HepG2 (cell line): ENCODE results near the gene NFE2L1. TPM values are rescaled to one million over a fixed set of nuclear protein-coding genes. Genes with fewer than 3 reads are reported as not detected.

Experiments used
- CBFB ChIP-seq: sonication (generic); formaldehyde crosslinking; IDR thresholded peaks from 2 replicates; pipeline ENCODE4 v1.4.0; 2020; ENCODE audit warnings: missing genetic modification reagents
- DNMT3B ChIP-seq: conservative IDR thresholded peaks from 2 replicates; pipeline ENCODE4 v1.6.1; 2016; ENCODE audit warnings: missing biosample characterization, control low read depth
- EP300 ChIP-seq, 3 experiments: sonication (generic) in 1 of 3; formaldehyde crosslinking in 1 of 3; IDR thresholded peaks; 2 replicates each; pipeline versions ENCODE4 v1.5.1 to v1.6.1; 2011 to 2020; ENCODE audit warnings: low read depth in 2 of 3, low read length in 2 of 3, borderline replicate concordance in 1 of 3, improper control_type of control experiment in 1 of 3, mild to moderate bottlenecking in 1 of 3, missing genetic modification reagents in 1 of 3, moderate library complexity in 1 of 3
- GATA4 ChIP-seq: sonication (generic); IDR thresholded peaks from 2 replicates; pipeline ENCODE4 v1.6.1; 2016; ENCODE audit warnings: antibody characterized with exemption, low read depth, borderline replicate concordance
- KLF11 ChIP-seq: IDR thresholded peaks from 2 replicates; pipeline ENCODE4 v1.6.1; 2016; ENCODE audit warnings: missing compliant biosample characterization
- LBX2 ChIP-seq: sonication (generic); formaldehyde crosslinking; IDR thresholded peaks from 2 replicates; pipeline ENCODE4 v1.5.0; 2020; ENCODE audit warnings: missing genetic modification reagents, mild to moderate bottlenecking, borderline replicate concordance
- MAZ ChIP-seq, 2 experiments: sonication (generic) in 1 of 2; formaldehyde crosslinking in 1 of 2; IDR thresholded peaks; 2 replicates each; pipeline versions ENCODE4 v1.5.0 to v1.6.1; 2012 to 2020; ENCODE audit warnings: low read depth in 2 of 2, mild to moderate bottlenecking in 2 of 2, borderline replicate concordance in 1 of 2, improper control_type of control experiment in 1 of 2, low read length in 1 of 2, missing genetic modification reagents in 1 of 2, moderate library complexity in 1 of 2
- MTERF4 ChIP-seq: sonication (generic); formaldehyde crosslinking; IDR thresholded peaks from 2 replicates; pipeline ENCODE4 v1.8.0; 2023; ENCODE audit warnings: mild to moderate bottlenecking, missing genetic modification reagents
- MYPOP ChIP-seq: sonication (generic); formaldehyde crosslinking; IDR thresholded peaks from 2 replicates; pipeline ENCODE4 v1.8.1; 2023; ENCODE audit warnings: mild to moderate bottlenecking, moderate library complexity, missing genetic modification reagents
- NR3C1 ChIP-seq: sonication (generic); formaldehyde crosslinking; IDR thresholded peaks from 2 replicates; pipeline ENCODE4 v1.4.0; 2020; ENCODE audit warnings: missing genetic modification reagents
- POLR2A ChIP-seq, 2 experiments: IDR thresholded peaks; 2 replicates each; pipeline ENCODE4 v1.6.1; 2011; ENCODE audit warnings: low read depth in 2 of 2, low read length in 2 of 2, mild to moderate bottlenecking in 1 of 2, moderate library complexity in 1 of 2; ENCODE audit not compliant: insufficient read depth in 1 of 2
- RFX5 ChIP-seq: IDR thresholded peaks from 2 replicates; pipeline ENCODE4 v1.6.1; 2011; ENCODE audit warnings: low read depth, low read length, improper control_type of control experiment
- SMARCE1 ChIP-seq: fragments of 450-650 bp; IDR thresholded peaks from 2 replicates; pipeline ENCODE4 v1.6.1; 2017; ENCODE audit warnings: borderline replicate concordance
- SRSF9 ChIP-seq: fragments of 200-400 bp; formaldehyde crosslinking; IDR thresholded peaks from 2 replicates; pipeline ENCODE4 v1.6.1; 2018; ENCODE audit warnings: borderline replicate concordance, mild to moderate bottlenecking, low read depth, low read length; ENCODE audit not compliant: insufficient read depth, poor library complexity, severe bottlenecking
- TGIF2 ChIP-seq: IDR thresholded peaks from 2 replicates; pipeline ENCODE4 v1.6.1; 2016; ENCODE audit warnings: control low read depth, missing compliant biosample characterization
- ZNF547 ChIP-seq: sonication (generic); formaldehyde crosslinking; IDR thresholded peaks from 2 replicates; pipeline ENCODE4 v1.5.1; 2020; ENCODE audit warnings: mild to moderate bottlenecking, missing genetic modification reagents
- ZNF562 ChIP-seq: sonication (generic); formaldehyde crosslinking; IDR thresholded peaks from 2 replicates; pipeline ENCODE4 v1.8.0; 2022; ENCODE audit warnings: missing genetic modification reagents, borderline replicate concordance
- ZSCAN25 ChIP-seq: sonication (generic); formaldehyde crosslinking; IDR thresholded peaks from 2 replicates; pipeline ENCODE4 v1.8.0; 2022; ENCODE audit warnings: mild to moderate bottlenecking, missing genetic modification reagents
- polyA plus RNA-seq, 8 experiments: library from polyadenylated mRNA; depleted of rRNA in 3 of 8; stranded (reverse) in 7 of 8; unstranded in 1 of 8; fragments of >200 nt; fragmentation: Illumina TruSeq in 4 of 8; extraction: Trizol in 4 of 8; gene quantifications; 2 replicates each; pipeline versions ENCODE4 v1.2.1 to v1.2.3, GENCODE V29; 2011 to 2016; ENCODE audit warnings: low read depth in 4 of 8, missing spikeins in 1 of 8, mixed read lengths in 1 of 8; ENCODE audit not compliant: insufficient read depth in 1 of 8
- total RNA-seq, 5 experiments: library from RNA; depleted of rRNA; stranded (reverse); fragments of >200 nt; fragmentation: Illumina TruSeq; extraction: Trizol; gene quantifications; 2 replicates each; pipeline ENCODE4 v1.2.3, GENCODE V29; 2016; ENCODE audit warnings: low read depth in 1 of 5
- TF ChIP-seq, protein P1 (sequence below): sonication (generic); formaldehyde crosslinking; IDR thresholded peaks from 2 replicates; pipeline ENCODE4 v1.4.0; 2020; ENCODE audit warnings: mild to moderate bottlenecking, low read depth, missing genetic modification reagents

The NFE2L1 gene
- total and polyA plus RNA-seq, 2 of the 13 experiments (the other 11 are each of a cell fraction or from before 2014, with no cell fraction given) = 67.0 to 234 TPM

- no peak for TF ChIP-seq ZNF562 (CRISPR knock-in tag)
- TF ChIP-seq DNMT3B = no peak
- 0 out of 2 replicates have a peak, but pooled peaks have one; percentile 82 for TF ChIP-seq LBX2
- TF ChIP-seq TGIF2 (CRISPR knock-in tag) = peak; percentile 31; the same call in 1 of the 2 replicates
- TF ChIP-seq EP300 (IDR thresholded peaks at IDR 0.05; ENCODE audit: low read depth in 2 of 2, low read length in 2 of 2) = no peak
- no peak for TF ChIP-seq EP300 (CRISPR knock-in tag; IDR thresholded peaks at IDR 0.05; ENCODE audit: borderline replicate concordance)
- no peak for TF ChIP-seq RFX5
- TF ChIP-seq ZSCAN25 = no peak
- no peak for TF ChIP-seq GATA4
- peak; percentile 71; the same call in 1 of the 2 replicates for TF ChIP-seq KLF11 (CRISPR knock-in tag)
- no peak for TF ChIP-seq MTERF4 (CRISPR knock-in tag)
- TF ChIP-seq ZNF547 (CRISPR knock-in tag) = peak; percentile 36; the same call in 1 of the 2 replicates
- no peak for TF ChIP-seq MAZ (IDR thresholded peaks at IDR 0.05; ENCODE audit: borderline replicate concordance, low read depth, low read length)
- no peak for TF ChIP-seq MAZ (CRISPR knock-in tag; IDR thresholded peaks at IDR 0.05; ENCODE audit: low read depth)
- TF ChIP-seq NR3C1 (CRISPR knock-in tag) = no peak
- TF ChIP-seq, protein P1, sequence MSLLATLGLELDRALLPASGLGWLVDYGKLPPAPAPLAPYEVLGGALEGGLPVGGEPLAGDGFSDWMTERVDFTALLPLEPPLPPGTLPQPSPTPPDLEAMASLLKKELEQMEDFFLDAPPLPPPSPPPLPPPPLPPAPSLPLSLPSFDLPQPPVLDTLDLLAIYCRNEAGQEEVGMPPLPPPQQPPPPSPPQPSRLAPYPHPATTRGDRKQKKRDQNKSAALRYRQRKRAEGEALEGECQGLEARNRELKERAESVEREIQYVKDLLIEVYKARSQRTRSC (CRISPR knock-in tag) = 0 out of 2 replicates have a peak, but pooled peaks have one; percentile 48
- peak; percentile 75; the same call in 1 of the 2 replicates for TF ChIP-seq CBFB (CRISPR knock-in tag)
- TF ChIP-seq SRSF9 = no peak
- TF ChIP-seq MYPOP (CRISPR knock-in tag) = no peak
- no peak for TF ChIP-seq POLR2A (IDR thresholded peaks at IDR 0.05; ENCODE audit: insufficient read depth in 1 of 2, low read depth in 2 of 2, low read length in 2 of 2)
- TF ChIP-seq SMARCE1 = no peak
These were observed 21.4 kb upstream of the NFE2L1 start (continued) for GRCh38 chr17:48026502-48027321.
